Activated CD8-positive, alpha-beta T cell treated with anti-CD3 and anti-CD28 coated beads for 36 hours (primary cell): Measurements from ENCODE around the gene ENTPD3. TPM values are rescaled to one million over a fixed set of nuclear protein-coding genes. Genes with fewer than 3 reads are reported as not detected.

Experiments used
- ATAC-seq: fragments of 200-7000 bp; cut with Tn5 transposase; one replicate; pipeline ENCODE4 v1.10.0; 2021; ENCODE audit warnings: mild to moderate bottlenecking, moderate library complexity
- CTCF ChIA-PET: fragments of 350-600 bp; sonication (Branson Sonifier 250); formaldehyde crosslinking; loops from one replicate; lab custom pipeline; 2021; ENCODE audit warnings: antibody characterized with exemption; lab: Charles Lee
- POLR2A ChIA-PET: fragments of 350-600 bp; sonication (Branson Sonifier 250); formaldehyde crosslinking; loops from one replicate; lab custom pipeline; 2021; ENCODE audit warnings: antibody characterized with exemption; lab: Charles Lee
- DNase-seq: peaks from one replicate; pipeline ENCODE4 v3.0.0-alpha.2; 2020
- H3K27ac Mint-ChIP-seq: one replicate; pipeline ENCODE4 v1.8.0; 2021; ENCODE audit warnings: mild to moderate bottlenecking, mixed read lengths
- H3K27me3 Mint-ChIP-seq: one replicate; pipeline ENCODE4 v1.8.0; 2021; ENCODE audit warnings: mixed read lengths
- H3K36me3 Mint-ChIP-seq: one replicate; pipeline ENCODE4 v1.8.0; 2021; ENCODE audit warnings: low read depth, mixed read lengths
- H3K4me1 Mint-ChIP-seq: one replicate; pipeline ENCODE4 v1.8.0; 2021; ENCODE audit warnings: low read depth, mixed read lengths
- H3K4me3 Mint-ChIP-seq: one replicate; pipeline ENCODE4 v1.8.0; 2021; ENCODE audit warnings: mild to moderate bottlenecking, moderate library complexity, mixed read lengths
- H3K9me3 Mint-ChIP-seq: one replicate; pipeline ENCODE4 v1.8.0; 2021; ENCODE audit warnings: mixed read lengths
- CTCF ChIP-seq: fragments of 200-600 bp; IDR thresholded peaks from one replicate; pipeline ENCODE4 v1.8.0; 2022; ENCODE audit warnings: antibody characterized with exemption, mild to moderate bottlenecking
- intact Hi-C: fragments of 100-400 bp; cut with micrococcal nuclease; formaldehyde crosslinking; loops from one replicate; pipeline ENCODE4 v1.10.0; 2022
- total RNA-seq, 2 experiments: library from RNA; stranded (reverse); gene quantifications; one replicate each; pipeline ENCODE4 v1.2.3, GENCODE V29; 2021

The ENTPD3 gene
- total RNA-seq, 2 experiments from 2014 or later, result not detected

GRCh38 chr3:40386213-40386612, 771 bp upstream of the ENTPD3 start:
- Mint-ChIP-seq H3K27ac (no peak overlapping the region), H3K27me3 (peaks cover 30% of the 10 kb centered on the region), H3K36me3 (no peaks in the 10 kb centered on the region), H3K4me1 (peaks cover 6% of the 10 kb centered on the region), H3K4me3 (peak overlapping the region; percentile 53), H3K9me3 (no peaks in the 10 kb centered on the region)
- DNase-seq (no peak), ATAC-seq (no peak)
- intact Hi-C loops, result no loop called here
- no peak for TF ChIP-seq CTCF
- ChIA-PET CTCF (no interaction called here), POLR2A (no interaction called here)

- ChIA-PET CTCF (no interaction called here), POLR2A (interaction anchor here (1.0 kb wide), 1 partner anchor 10 kb away, joined by 4 read pairs; no protein-coding TSS in a partner anchor)
- H3K27ac Mint-ChIP-seq, result no peak overlapping the region
- no peak overlapping the region for H3K4me3 Mint-ChIP-seq
- intact Hi-C loops, result no loop called here
- H3K9me3 Mint-ChIP-seq, result no peaks in the 10 kb centered on the region
- peaks cover 28% of the 10 kb centered on the region for H3K27me3 Mint-ChIP-seq
- DNase-seq, result no peak
- ATAC-seq, result no peak
- H3K36me3 Mint-ChIP-seq, result no peaks in the 10 kb centered on the region
- no peak for TF ChIP-seq CTCF
- H3K4me1 Mint-ChIP-seq, result peaks cover 6% of the 10 kb centered on the region
Observed at GRCh38 chr3:40387895-40388254, 891 bp downstream of the ENTPD3 start.

GRCh38 chr3:40396406-40396805, 9.4 kb downstream of the ENTPD3 start:
- H3K27me3 Mint-ChIP-seq, result peaks cover 3% of the 10 kb centered on the region
- H3K36me3 Mint-ChIP-seq, result no peaks in the 10 kb centered on the region
- POLR2A ChIA-PET, result no interaction called here
- no peaks in the 10 kb centered on the region for H3K4me1 Mint-ChIP-seq
- CTCF ChIA-PET, result no interaction called here
- intact Hi-C loops, result no loop called here
- TF ChIP-seq CTCF, result no peak
- ATAC-seq (no peak), DNase-seq (no peak)
- no peak overlapping the region for H3K4me3 Mint-ChIP-seq
- no peaks in the 10 kb centered on the region for H3K9me3 Mint-ChIP-seq
- no peak overlapping the region for H3K27ac Mint-ChIP-seq

GRCh38 chr3:40397129-40397528, 10.1 kb downstream of the ENTPD3 start:
- ChIA-PET CTCF (interaction anchor here (0.8 kb wide), 1 partner anchor 16 kb away, joined by 3 read pairs; no protein-coding TSS in a partner anchor), POLR2A (interaction anchor here (1.1 kb wide), 1 partner anchor 10 kb away, joined by 4 read pairs; no protein-coding TSS in a partner anchor)
- DNase-seq (no peak), ATAC-seq (no peak)
- no peak overlapping the region for H3K4me3 Mint-ChIP-seq
- H3K36me3 Mint-ChIP-seq, result no peaks in the 10 kb centered on the region
- H3K9me3 Mint-ChIP-seq, result no peaks in the 10 kb centered on the region
- TF ChIP-seq CTCF, result no peak
- H3K27ac Mint-ChIP-seq, result no peak overlapping the region
- H3K27me3 Mint-ChIP-seq, result peaks cover 3% of the 10 kb centered on the region
- intact Hi-C loops, result no loop called here
- H3K4me1 Mint-ChIP-seq, result no peaks in the 10 kb centered on the region

GRCh38 chr3:40397912-40398311, 10.9 kb downstream of the ENTPD3 start:
- Mint-ChIP-seq H3K36me3 (no peaks in the 10 kb centered on the region), H3K9me3 (no peaks in the 10 kb centered on the region), H3K4me1 (no peaks in the 10 kb centered on the region), H3K4me3 (no peak overlapping the region), H3K27ac (no peak overlapping the region), H3K27me3 (peaks cover 3% of the 10 kb centered on the region)
- intact Hi-C loops, result no loop called here
- ChIA-PET CTCF (interaction anchor here (0.8 kb wide), 1 partner anchor 15 kb away, joined by 3 read pairs; no protein-coding TSS in a partner anchor), POLR2A (interaction anchor here (1.1 kb wide), 1 partner anchor 10 kb away, joined by 4 read pairs; no protein-coding TSS in a partner anchor)
- no peak for ATAC-seq
- TF ChIP-seq CTCF, result no peak
- DNase-seq, result no peak
